ENCODE data around the gene PARD3.
"Not testable (repeated sequence)": the region's sequence is repeated elsewhere in the genome, so short reads cannot be mapped to it uniquely, and the experiment has no call there.

PARD3 gene

DNA sequence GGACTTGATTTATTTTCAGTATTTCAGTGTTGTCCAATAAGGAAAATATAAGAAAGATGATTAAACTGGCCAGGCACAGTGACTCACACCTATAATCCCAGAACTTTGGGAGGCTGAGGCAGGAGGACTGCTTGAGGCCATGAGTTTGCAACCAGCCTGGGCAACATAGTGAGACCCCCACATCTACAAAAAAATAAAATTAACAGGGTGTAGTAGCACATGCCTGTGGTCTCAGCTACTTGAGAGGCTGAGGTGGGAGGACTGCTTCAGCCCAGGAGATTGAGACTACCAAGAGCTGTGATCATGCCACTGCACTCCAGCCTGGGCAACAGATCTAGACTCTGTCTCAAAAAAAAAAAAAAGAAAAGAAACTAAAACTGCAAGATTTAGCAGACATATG, 138.0 kb downstream of the PARD3 start:
- no peak for DNase-seq

DNA sequence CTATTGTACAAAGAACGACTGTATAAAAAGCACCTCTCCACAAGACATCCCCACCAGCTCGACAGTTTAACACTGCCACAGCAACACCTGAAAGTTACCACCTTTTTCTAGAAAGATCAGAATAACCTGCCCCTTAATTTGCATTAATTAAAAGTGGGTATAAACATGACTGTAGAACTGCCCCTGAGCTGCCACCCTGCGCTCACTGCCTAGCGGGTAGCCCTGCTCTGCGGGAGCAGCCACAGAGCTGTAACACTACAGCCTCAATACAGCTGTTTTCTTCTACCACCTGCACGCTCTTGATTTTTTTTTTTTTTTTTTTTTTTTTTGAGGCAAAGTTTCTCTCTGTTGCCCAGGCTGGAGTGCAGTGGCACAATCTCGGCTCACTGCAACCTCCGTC, 140.9 kb downstream of the PARD3 start:
- DNase-seq = no peak

GRCh38 chr10:34670081-34670480, 145.0 kb downstream of the PARD3 start:
- no peak for DNase-seq

DNA sequence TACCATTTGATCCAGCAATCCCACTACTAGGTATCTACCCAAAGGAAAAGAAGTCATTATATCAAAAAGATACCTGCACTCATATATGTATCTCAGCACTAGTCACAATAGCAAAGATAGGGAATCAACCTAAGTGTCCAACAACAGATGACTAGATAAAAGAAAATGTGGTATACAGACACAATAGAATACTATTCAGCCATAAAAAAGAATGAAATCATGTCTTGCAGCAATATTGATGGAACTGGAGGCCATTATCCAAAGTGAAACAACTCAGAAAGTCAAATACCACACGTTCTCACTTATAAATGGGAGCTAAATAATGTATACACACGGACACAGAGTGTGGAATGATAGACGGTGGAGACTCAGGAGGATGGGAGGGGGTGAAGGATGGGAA, 146.0 kb downstream of the PARD3 start:
- no peak for DNase-seq

DNA sequence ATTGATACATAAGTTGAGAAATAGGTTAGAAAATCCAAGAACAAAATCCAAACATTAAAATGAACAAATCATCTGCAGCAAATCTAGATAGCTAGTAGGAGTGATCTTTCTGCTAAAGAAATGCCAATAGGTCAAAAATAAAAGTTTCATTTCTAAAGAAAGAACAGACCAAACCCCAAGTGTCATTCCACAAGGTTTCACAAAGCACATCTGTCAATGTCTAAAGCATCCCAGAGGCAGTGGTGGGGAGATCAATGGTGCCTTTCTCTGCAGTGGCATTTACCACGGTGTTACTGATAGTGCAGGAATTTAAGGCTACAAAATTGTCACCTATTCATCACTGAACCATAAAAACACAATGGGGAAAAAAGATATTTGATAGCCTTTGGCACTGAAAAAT, 147.9 kb downstream of the PARD3 start:
- DNase-seq = no peak

DNA sequence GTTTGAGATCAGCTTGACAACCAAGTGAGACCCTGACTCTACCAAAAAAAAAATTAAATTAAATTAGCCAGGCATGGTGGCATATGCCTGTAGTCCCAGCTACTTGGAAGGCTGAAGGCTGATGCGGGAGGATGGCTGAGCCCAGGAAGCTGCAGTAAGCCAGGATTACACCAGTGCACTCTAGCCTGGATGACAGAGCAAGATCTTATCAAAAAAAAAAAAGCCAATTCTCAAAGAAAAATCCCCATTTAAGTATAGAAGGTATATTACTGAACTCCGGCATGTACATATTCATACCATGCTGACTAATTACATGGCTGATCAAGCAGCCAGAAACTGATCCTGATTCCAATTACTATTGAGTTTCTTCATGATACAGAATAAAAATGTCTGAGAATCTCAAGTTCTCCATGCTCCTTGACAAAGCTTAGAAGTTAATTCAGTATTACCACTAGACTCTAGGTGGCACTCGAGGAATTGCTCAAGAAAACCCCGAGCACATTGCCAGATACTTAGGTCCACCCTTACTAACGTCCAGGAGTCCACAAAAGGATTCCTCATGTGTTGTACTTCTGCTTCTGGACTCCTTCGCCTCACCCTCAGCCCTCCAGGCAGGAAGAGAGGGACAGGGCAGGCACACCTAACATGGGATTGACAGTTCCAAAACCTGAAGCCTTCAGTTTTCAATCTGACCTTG, 148.9 kb downstream of the PARD3 start:
- DNase-seq = no peak

GRCh38 chr10:34664706-34665105, 150.4 kb downstream of the PARD3 start:
- DNase-seq = no peak

GRCh38 chr10:34661580-34661979, 153.5 kb downstream of the PARD3 start:
- DNase-seq = no peak

- no peak for DNase-seq
Measured at GRCh38 chr10:34658934-34659333, 156.2 kb downstream of the PARD3 start.

DNA sequence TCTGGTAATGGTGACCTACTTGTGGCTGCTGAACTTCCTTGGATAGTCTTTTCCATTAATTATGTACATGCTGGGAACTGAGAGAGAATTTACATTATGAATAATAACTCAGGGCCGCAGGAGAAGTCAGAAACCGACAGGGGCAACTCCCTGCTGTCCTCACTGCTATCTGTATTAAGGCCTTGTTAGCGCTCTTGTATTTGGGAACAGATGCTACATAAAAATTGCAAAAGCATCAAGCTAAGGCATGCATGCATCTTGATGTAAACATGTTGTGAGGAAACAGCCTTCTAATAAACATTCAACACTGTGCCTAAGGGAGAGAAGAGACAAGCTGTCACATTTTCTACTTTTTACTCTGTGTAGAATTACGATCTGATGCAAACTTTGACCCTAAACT, 158.4 kb downstream of the PARD3 start:
- no peak for DNase-seq

- peak in 1 of 5 donors; percentile 33 for DNase-seq
Measured at GRCh38 chr10:34655286-34656170, 159.6 kb downstream of the PARD3 start.

GRCh38 chr10:34654211-34654610, 160.9 kb downstream of the PARD3 start:
- DNase-seq = no peak

DNA sequence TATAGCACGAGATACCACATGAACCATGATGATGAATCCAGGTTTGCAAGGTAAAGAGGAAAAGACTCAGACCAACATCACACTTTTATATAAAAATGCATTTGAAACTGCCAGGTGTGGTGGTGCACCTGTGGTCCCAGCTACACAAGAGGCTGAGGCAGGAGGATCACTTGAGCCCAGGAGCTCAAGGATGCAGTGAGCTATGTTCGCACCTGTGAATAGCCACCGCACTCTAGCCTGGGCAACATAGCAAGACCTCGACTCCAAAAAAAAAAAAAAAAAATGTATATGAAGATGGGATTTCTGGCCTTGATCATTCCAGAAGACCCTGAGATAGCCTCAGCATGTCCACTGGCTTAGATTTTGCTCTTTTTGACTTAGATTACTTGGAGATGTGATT, 161.6 kb downstream of the PARD3 start:
- no peak for DNase-seq

DNA sequence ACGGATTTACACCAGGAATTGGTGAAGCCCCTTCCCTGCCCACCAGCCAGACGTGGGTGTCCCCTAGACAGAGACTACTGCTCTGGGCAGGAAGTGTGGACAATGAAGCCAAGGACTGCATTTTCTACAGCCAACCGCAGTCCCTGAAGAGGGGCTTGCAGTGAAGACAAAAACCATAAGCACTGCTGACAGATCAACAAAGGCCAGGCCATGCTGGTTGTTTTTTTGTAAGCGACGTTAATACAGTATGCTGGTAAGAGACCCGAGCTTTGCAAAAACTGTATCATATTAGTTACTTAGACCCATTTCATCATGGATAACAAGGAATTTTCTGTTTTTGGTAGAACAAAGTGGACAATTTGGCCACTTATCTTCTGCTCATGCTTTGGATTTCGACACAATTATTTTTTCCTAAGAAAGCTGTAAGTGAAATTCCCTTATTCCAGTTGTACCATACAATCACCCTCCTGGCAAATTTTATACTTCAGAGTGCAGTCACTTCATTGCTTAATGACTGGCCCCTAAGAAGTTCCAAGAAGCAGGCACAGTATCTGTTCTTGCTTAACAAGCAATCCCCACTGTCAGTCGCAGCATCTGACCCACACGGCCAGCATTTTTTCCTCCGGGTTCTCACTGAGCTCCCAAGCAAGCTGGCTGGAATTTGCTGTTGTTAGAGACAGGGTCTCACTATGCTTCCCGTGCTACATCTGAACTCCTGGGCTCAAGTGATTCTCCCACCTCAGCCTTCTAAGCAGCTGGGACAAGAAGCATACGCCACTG, 163.5 kb downstream of the PARD3 start:
- no peak for DNase-seq

- no peak for DNase-seq
Measured at GRCh38 chr10:34650156-34650555, 164.9 kb downstream of the PARD3 start.

- DNase-seq = no peak
Measured at GRCh38 chr10:34649385-34649784, 165.7 kb downstream of the PARD3 start.

GRCh38 chr10:34648919-34649318, 166.2 kb downstream of the PARD3 start:
- DNase-seq = no peak

- no peak for DNase-seq
Measured at GRCh38 chr10:34647875-34648865, 166.9 kb downstream of the PARD3 start.

DNA sequence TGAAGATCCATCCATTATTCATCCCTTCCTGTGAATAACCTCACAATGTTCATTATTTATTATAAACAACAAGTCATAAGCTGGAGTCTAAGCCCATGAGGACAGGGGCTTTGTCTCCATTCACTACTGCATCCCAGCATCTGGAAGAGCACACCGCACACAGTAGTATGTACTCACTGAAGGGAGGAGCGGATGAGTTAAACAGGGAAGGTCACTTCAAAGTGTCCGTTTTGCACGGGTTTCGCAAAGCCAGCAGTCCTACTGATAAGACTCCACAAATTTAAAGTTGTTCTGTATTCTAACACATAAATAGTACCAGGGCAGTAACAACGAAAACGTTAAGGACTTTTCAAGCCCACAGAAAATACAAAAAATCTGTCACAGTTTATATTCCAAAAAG, 167.9 kb downstream of the PARD3 start:
- DNase-seq = no peak

- DNase-seq = no peak
Measured at GRCh38 chr10:34646331-34646730, 168.8 kb downstream of the PARD3 start.

GRCh38 chr10:34644815-34645214, 170.3 kb downstream of the PARD3 start:
- not testable (repeated sequence) for DNase-seq

DNA sequence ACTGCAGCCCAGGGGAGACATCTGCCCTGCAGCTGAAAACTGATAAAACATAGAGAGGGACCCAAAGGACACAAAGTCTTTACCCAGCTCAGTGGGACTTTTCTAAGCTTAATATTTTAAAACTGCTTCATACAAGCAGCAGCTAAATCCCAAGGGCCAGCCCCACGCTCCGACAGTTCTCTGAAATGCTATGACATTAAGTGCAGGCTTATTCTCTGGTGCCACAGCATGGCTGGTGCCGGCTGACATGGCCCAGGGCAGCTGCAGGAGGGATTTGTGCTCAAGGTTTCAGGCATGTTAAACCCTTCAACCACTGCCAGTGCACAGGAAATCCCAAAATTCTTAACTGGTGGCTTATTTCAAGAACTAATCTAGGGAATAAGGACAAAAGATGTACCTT, 170.9 kb downstream of the PARD3 start:
- no peak for DNase-seq
